ENCODE measurements around the gene PTH2.
A peak's percentile ranks its signal among the peaks of the same experiment; 100 is the strongest.
"Not testable (repeated sequence)": the region's sequence is repeated elsewhere in the genome, so short reads cannot be mapped to it uniquely, and the experiment has no call there.

PTH2 gene, protein sequence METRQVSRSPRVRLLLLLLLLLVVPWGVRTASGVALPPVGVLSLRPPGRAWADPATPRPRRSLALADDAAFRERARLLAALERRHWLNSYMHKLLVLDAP

DNA sequence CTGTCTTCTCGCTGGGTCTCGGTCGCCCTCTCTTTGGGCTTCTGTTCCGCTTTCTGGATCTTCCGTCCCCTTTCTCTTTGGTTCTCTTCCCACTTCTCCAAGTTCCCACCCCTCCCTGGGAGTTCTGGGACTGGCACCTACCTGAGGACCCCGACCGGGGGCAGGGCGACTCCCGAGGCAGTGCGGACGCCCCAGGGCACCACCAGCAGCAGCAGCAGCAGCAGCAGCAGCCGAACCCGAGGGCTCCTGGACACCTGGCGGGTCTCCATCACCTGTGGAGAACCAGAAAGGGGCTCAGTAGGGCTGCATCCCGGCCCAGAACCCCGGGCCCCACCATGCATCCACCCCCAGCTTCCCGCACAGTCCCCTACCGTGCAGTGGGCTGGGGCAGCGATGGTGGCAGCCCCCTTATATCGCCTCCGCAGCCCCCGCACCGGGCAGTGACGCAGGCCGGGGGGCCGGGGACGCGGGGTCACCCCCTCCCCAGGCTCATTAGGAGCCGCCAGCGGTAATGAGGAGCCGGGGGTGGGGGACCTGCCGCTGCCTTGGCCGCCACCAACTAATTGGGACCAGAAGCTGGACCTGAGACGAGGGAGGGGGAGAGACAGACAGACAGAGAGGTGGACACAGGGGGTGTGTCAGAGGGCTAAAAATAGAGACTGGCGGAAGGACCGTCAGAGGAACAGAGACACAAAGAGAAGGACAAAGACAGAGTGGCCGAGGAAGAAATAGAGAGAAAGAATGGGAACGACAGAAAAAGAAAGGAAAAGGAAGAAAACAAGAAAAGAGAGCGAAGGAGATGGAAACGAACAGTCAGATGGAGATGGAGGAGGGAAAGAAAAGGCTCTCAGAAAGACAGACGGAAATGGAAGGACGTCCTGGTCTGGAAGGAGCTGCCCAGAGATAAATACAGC lies at the start of gene PTH2:
TSS of gene PTH2 (minus strand) at position 371 of the 914 bp plus-strand sequence. CDS start at position 269, 102 bp downstream.
- no peak for DNase-seq

DNA sequence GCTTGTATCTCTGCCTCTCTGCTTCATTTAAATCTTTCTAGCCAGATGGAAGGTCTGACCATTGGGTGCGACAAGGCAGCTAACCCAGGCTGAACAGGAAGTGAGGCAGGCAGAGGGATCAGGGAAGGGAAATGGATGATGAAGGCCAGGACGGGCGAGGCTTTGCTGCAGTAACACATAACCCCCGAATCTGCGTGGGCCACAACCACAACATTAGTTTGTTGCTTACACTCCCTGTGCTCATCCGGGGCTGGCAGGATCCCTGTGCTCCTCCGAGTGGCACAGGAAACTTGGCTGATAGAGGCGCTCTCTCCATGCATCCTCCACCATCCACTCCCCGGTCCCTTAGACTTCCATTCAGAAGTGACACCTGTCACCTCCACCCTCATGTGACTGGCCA lies 49.7 kb upstream of the PTH2 start:
- no peak for DNase-seq

DNA sequence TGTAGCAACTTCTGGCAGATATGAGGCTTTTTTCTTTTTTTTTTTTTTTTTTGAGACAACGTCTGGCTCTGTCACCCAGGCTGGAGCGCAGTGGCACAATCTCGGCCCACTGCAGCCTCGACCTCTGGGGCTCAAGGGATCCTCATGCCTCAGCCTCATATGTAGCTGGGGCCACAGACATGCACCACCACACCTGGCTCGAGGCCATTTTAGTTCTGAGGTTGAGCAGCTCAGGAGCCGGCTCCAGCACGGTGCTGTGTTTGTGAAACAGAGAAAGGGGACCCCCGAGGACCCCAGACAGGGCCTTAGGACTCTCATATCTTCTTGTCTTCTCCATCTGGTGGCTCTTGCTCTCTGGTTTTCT lies 47.4 kb upstream of the PTH2 start:
- no peak for DNase-seq

DNA sequence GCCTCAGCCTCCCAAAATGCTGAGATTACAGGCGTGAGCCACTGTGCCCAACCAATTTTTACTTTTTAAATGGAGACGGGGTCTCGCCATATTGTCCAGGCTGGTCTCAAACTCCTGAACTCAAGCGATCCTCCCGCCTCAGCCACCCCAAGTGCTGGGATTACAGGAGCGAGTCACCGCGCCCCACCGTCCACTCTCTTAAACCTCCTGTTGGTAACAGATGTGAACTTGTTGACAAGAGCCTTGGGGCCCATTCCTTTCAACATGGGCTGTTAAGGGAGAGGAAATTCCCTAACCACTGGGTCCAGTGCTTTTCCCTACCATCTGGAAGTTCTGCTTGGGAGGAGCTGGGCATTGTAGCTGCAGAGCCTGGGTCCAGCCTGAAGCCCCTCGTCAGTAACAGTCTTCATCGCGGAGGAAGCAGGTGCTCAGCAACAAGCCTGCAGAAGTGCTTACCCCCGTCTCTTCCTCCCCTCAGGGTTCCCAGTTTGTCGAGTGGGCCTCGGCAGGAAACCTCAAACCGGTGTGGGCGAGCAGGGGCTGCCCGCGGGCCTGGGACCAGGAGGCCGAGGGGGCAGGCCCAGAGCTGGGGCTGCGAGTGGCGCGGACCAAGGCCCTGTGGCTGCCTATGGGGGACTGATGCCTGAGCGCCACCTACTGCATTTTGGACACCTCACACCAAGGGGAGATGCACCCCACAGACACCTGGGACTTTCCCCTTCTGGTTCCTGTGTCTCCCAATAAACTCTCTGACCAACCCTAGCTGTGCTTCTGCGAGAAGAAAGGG lies 46.8 kb upstream of the PTH2 start:
- peak; percentile 74 for DNase-seq

DNA sequence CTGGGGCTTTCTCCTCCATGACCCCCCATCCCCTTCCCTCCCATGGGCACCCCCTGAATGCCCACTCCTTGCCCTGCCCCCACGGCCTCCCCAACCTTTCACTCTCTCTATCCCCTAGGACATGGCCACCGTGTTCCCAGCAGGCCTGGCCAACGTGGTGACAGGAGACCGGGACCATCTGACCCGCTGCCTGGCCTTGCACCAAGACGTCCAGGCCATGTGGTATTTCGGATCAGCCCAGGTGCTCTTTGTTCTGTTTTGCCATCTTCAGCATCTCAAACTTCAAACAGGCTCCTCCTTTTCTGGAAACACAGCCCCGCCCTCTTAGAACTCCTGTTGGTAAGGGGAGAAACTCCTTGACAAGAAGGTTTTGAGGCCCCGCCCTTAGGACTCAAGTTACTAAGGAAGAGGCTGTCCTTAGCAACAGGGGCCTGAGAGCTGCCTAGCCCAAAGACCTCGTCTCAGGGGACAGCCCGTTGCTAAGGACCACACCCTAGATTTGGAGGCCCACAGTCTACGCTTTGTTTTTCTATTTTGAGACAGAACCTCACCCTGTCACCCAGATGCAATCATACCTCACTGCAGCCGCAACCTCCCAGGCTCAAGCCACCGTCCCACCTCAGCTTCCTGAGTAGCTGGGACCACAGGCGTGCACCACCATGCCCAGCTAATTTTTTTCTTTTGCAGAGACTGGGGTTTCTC lies 45.7 kb upstream of the PTH2 start:
- DNase-seq = peak; percentile 83

DNA sequence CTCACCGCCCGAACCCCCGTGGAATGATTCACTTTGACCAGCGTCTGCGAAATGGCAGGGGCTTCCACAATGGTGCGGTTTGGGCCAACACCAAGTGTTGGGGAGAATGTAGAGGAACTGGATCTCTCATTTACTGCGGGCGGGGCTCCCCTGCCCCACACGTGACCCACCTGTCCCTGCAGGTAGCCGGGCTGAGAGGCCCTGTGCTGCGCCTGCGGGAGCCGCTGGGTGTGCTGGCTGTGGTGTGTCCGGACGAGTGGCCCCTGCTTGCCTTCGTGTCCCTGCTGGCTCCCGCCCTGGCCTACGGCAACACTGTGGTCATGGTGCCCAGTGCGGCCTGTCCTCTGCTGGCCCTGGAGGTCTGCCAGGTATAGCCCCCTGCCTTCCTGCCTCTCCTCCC lies 45.0 kb upstream of the PTH2 start:
- no peak for DNase-seq

DNA sequence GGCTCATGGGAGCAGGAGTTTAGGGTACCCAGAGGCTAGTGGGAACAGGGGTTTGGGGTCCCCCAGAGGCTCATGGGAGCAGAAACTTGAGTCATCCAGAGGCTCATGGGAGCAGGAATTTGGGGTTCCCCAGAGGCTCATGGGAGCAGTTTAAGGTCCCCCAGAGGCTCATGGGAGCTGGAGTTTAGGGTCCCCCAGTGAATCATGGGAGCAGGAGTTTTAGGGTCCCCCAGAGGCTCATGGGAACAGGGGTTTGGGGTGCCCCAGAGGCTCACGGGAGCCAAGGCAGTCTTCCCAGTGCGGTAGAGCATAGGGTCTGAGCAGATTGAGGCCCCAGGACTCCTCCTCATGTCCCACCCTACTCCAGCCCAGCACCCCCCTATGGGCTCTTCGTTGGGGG lies 42.1 kb upstream of the PTH2 start:
- DNase-seq = no peak

DNA sequence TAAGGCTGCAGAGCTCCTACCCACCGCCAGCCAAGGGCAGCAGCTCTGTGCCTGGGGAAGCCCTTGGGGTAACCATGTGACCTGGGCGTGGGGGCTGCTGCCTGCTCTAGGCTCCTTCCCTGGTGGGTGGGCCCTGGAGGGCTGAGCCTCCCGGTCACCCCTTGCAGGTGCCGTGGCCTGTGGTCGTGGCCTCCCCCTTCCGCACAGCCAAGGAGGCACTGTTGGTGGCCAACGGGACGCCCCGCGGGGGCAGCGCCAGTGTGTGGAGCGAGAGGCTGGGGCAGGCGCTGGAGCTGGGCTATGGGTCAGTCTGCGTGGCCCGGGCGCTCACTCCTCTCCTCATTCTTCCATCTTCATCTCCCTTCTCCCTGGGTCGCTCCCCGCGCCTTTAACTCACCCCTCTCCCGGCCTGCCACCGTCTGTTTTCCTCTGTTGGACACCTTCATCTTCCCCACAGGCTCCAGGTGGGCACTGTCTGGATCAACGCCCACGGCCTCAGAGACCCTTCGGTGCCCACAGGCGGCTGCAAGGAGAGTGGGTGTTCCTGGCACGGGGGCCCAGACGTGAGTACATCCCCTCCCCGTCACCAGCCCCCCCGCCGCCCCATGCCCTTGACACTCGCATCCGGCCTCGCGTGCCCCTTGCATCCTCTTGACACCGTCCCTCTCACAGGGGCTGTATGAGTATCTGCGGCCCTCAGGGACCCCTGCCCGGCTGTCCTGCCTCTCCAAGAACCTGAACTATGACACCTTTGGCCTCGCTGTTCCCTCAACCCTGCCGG lies 40.9 kb upstream of the PTH2 start:
- no peak for DNase-seq

DNA sequence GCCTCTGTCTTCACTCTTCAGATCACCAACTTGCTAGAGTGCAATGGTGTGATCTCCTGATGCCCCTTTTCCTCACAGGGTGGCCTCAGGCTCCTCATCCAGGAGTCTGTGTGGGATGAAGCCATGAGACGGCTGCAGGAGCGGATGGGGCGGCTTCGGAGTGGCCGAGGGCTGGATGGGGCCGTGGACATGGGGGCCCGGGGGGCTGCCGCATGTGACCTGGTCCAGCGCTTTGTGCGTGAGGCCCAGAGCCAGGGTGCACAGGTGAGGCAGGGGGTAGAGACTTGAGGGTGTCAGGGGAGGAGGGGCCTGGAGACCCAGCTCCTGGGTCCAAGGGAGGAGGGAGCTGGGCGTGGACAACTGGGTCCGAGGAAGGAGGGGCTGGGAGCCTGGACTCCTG lies 39.3 kb upstream of the PTH2 start:
- DNase-seq = no peak

DNA sequence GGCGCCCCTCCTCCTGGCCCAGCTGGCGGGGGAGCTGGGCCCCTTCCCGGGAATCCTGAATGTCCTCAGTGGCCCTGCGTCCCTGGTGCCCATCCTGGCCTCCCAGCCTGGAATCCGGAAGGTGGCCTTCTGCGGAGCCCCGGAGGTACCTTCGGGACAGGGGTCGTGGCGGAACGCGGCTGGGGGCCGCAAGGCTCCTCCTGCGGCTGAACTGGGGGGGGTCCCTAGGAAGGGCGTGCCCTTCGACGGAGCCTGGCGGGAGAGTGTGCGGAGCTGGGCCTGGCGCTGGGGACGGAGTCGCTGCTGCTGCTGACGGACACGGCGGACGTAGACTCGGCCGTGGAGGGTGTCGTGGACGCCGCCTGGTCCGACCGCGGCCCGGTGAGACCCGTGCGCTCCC lies 38.4 kb upstream of the PTH2 start:
- no peak for DNase-seq

DNA sequence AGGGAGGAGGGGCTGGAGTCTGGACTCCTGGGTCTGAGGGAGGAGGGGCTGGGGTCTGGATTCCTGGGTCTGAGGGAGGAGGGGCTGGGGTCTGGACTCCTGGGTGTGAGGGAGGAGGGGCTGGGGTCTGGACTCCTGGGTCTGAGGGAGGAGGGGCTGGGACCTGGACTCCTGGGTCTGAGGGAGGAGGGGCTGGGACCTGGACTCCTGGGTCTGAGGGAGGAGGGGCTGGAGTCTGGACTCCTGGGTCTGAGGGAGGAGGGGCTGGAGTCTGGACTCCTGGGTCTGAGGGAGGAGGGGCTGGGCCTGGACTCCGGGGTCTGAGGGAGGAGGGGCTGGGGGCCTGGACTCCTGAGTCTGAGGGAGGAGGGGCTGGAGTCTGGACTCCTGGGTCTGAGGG lies 37.9 kb upstream of the PTH2 start:
- not testable (repeated sequence) for DNase-seq

DNA sequence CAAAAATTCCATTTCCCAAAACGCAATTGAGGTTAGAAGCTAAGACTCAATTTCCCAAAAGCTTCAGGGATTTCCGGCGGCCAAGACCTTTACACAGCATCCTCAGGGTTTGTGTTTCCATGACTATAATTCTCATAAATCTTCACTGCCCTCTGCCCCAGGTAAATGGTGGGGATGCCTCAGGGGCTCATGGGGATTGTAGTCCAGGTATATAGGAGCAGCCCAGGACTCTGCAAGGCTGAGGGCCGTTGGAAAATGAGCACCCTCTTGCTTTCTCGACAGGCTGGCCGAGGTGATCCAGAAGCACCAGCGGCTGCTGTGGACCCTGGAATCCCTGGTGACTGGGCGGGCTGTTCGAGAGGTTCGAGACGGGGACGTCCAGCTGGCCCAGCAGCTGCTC lies 36.1 kb upstream of the PTH2 start:
- DNase-seq = no peak

DNA sequence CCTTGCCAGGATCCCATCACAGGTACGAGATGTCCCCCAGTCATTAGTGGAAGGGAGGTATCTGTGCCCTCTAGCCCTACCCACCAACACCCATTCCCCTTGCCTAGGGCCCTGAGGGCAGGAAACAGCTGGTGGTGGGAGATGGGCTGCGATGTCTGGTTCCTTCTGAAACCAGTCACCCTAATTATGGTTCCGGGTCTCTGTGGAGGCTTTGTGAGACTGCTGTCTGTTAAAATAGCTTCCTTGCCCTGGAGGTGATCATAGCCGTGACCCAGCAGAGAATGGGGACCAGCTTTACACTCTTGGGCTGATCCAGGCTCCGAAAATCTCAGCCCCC lies 35.3 kb upstream of the PTH2 start:
- no peak for DNase-seq

DNA sequence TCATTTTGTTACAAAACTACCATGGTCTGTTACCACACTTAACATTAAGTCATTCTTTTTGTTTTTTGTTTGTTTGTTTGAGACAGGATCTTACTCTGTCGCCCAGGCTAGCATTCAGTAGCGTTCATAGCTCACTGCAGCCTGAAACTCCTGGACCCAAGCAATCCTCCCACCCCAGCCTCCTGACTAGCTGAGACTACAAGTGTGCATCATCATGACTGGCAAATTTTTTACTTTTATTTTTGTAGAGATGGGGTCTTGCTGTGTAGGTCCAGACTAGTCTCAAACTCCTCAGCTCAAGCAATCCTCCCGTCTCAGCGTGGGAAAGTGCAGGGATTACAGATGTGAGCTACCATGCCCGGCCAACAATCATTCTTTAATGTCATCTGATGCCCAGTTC lies 33.1 kb upstream of the PTH2 start:
- no peak for DNase-seq

DNA sequence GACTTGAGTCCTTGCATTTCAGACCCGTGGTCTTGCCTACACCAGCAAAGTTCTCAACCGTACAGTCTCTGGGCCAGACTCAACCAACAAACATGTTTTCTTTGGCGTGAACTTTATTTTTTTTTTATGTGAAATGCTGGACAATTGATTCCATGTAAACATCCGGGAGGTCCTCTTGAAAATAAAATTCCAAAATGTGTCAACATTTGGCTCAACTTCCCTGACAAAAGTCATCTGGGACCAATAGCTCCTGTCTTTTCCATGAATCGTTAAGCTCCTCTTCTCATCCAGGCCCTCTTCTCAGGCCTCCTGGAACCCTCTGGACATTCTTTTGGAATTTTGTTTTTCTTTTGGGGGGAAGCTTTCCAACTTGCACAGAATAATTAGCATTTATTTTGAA lies 32.5 kb upstream of the PTH2 start:
- no peak for DNase-seq

DNA sequence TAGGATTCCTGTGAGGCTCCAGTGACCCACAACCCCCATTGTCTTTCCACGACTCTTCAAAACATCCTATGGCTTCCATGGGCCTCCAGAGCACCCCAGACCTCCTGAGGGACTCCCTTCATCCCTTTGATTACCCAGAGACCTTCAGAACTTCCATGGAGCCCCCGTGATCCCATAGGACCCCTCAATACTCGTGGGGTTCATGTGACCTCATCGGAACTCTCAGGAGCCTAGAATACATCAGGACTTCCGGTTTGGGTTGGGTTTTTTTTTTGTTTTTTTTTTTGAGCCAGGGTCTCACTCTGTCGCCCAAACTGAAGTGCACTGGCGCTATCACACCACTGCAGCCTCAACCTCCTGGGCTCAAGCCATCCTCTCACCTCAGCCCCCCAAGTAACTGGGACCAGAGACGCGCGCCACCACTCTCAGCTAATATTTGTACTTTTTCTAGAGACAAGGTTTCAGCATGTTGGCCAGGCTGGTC lies 30.6 kb upstream of the PTH2 start:
- DNase-seq = no peak

DNA sequence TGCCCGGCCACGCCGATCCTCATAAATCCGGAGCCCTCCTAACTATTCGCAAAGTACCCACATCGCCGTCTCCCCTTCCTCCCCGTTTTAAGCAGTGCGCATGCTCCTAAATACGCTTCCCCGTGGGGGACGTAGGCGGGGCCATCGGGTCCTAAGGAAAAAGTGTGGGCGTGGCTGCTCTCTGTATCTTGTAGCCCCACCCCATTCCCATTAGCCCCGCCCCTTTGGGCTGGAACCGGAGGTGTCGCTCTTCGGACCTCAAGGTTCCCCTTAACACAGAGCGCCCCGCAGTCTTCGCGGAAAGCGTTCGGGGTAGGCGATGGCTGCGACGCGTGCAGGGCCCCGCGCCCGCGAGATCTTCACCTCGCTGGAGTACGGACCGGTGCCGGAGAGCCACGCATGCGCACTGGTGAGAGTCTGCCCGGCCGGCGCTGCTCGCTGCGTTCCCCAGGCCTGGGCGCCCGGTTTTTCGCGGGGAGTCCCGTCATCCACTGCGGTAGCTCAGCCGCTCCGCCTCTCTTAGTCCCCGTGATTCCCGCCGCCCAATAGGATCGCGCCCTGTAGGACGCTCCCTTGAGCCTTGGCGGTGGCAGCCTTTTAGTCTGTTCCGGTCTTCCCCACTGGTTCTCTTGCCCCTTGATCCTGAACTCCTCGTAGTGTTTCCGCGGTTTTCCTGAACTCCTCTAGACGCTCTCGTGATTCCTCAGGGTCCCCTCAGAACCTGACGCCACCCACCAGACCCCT lies 29.9 kb upstream of the PTH2 start, which contains the start of gene ALDH16A1:
TSS of gene ALDH16A1 (plus strand) at position 213 of the 744 bp plus-strand sequence. CDS start at position 320, 107 bp downstream.
- peak; percentile 96 for DNase-seq

DNA sequence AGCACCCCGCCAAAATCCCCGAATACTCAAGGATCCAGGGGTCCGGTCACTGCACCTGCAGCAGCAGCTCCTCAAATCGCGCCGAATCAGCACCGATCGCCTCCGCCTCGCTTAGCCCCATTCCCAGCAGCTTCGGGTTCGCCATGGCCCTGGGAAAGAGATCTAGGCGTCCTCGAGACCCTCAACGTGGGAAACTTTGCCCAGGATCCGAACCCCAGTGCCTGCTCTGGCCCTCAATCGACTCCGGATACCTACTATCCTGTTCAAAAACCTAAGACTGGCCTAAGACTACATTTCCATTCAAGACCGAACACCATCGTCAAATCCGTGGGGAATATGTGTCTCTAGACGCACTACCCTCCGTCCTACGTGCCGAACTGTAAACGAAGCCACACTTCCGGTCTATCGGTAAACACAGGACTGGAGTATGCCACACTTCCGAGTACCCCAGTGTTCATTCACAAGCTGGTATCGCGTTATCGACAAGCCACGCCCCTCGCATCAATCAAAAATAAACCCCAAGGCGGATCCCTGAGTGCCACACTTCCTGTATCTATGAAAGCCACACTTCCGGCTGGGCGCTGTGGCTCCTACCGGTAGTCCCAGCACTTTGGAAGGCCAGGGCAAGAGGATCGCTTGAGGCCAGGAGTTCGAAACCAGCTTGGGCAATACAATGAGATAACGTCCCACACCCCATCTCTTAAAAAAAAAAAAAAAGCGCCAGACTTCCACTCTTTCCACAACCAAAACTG lies 28.4 kb upstream of the PTH2 start, which contains the start of gene PIH1D1:
TSS of gene PIH1D1 (minus strand) at position 385 of the 752 bp plus-strand sequence. CDS start at position 145, 240 bp downstream.
- peak; percentile 95 for DNase-seq

DNA sequence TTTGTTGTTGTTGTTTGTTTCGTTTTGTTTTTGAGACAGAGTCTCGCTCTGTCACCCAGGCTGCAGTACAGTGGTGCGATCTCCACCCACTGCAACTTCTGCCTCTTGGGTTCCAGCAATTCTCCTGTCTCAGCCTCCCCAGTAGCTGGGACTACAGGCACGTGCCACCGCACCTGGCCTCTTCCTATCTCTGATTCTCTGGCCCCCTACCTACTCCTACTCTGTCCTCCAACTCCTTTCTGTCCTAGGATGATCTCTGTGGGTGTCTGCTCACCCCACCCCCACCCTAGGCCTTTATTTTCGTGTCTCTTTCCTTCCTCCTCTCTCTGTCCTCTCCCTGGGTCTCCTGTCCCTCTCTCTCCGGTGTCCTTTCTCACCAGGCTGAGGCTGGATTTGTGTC lies 27.2 kb upstream of the PTH2 start:
- DNase-seq = no peak

DNA sequence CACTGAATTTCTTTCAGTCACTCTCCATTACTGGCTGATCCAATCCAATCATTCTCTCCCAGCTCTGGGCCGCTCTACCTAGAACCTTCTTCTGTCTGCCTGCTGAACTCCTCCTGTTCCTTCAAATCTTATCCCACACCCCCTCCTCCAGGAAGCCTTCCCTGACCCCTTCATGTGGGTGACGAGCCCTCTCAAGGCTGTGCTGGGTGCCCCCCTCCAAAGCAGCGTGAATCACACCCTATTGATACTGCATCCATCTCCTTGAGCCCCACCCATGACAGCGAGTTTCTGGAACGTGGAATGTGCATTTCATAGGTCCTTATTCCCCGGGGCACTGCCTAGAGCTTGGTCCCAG lies 25.2 kb upstream of the PTH2 start:
- DNase-seq = no peak
